A172 (cell line): ENCODE measurements around the gene ZNF217. TPM values are rescaled to one million over a fixed set of nuclear protein-coding genes. Genes with fewer than 3 reads are reported as not detected.
"Not testable (repeated sequence)": the region's sequence is repeated elsewhere in the genome, so short reads cannot be mapped to it uniquely, and the experiment has no call there.

Experiments
- DNase-seq: peaks from one replicate; pipeline ENCODE4 v3.0.0-alpha.2; 2015; ENCODE audit warnings: low spot score
- total RNA-seq: library from RNA; depleted of rRNA; stranded (reverse); fragments of >200 nt; shearing (Covaris generic); gene quantifications from 2 replicates; pipeline ENCODE4 v1.2.3, GENCODE V29; 2014

ZNF217 gene
- total RNA-seq, 1 experiment from 2014 or later: 38.3 TPM

- DNase-seq: not testable (repeated sequence)
These were observed 60.9 kb downstream of the ZNF217 start for GRCh38 chr20:53532654-53533312.

GRCh38 chr20:53530440-53530839, 63.2 kb downstream of the ZNF217 start:
- DNase-seq: no peak

GRCh38 chr20:53529658-53530057, 64.0 kb downstream of the ZNF217 start:
- DNase-seq: no peak

- no peak for DNase-seq
These were observed 66.4 kb downstream of the ZNF217 start for GRCh38 chr20:53527196-53527595.

- DNase-seq: no peak
These were observed 68.9 kb downstream of the ZNF217 start for GRCh38 chr20:53524589-53525312.

GRCh38 chr20:53523615-53524014, 70.0 kb downstream of the ZNF217 start:
- not testable (repeated sequence) for DNase-seq

- DNase-seq: no peak
These were observed 70.9 kb downstream of the ZNF217 start for GRCh38 chr20:53522696-53523095.

- no peak for DNase-seq
These were observed 71.6 kb downstream of the ZNF217 start for GRCh38 chr20:53522026-53522425.

- DNase-seq: peak; percentile 74
These were observed 72.2 kb downstream of the ZNF217 start for GRCh38 chr20:53521421-53521820.

GRCh38 chr20:53517146-53517545, 76.5 kb downstream of the ZNF217 start:
- DNase-seq: peak; percentile 66
